Measurements from ENCODE around the gene PDZRN4.

PDZRN4 gene

DNA sequence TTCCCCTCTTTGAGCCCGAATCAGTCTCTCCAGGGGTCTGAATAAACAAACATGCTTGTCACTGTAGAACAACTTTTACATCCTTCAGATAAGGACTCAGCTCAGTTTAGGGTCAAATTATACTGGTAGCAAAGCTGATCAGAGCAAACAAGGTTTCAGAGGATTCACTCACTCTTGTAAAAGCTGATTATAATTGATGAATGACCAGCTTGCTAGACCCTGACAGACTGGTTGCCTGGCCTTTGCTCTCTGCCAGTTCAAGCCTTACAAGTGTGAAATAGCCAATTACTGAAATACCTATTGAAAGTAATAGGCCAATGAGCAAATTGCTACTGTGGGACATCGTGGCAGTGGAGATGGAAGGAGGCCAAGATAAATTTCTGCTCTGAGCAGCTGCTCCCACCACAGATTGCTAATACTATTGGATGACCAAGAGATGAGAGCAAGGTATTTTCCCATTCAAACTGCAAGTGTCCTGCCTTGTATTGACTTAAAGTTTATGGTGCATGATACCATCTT lies 177.6 kb downstream of the PDZRN4 start:
- DNase-seq: no peak

DNA sequence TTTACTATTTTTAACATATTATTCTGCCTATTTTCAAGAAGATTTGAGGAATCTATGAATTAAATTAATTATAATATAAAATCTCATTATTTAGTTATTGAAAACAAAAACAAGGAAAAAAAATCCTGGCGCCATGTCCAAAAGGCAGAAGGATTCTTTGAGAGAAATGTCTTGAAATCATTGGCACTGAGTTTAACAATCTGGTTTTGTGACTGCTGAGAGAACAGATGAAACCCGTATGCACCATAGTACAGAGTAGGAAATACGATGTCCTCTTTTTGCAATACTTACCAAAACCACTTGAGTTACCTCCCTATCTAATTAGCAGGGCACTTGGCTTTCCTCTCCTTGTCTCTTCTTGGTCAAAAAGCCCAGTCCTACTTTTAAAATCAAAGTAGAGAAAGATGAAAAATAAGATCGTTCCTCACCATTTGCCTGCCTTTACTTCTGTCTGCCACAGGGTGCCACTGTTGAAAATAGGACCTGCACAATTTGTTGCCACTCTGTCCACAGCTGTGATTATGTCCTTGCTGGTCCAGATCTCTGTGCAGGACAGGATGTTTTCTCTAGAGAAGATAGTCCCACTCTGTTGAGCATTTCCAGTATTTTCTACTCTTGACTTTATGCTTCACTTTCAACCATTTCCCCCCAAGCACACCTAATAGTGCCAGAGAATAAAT lies 179.7 kb downstream of the PDZRN4 start:
- no peak for DNase-seq

DNA sequence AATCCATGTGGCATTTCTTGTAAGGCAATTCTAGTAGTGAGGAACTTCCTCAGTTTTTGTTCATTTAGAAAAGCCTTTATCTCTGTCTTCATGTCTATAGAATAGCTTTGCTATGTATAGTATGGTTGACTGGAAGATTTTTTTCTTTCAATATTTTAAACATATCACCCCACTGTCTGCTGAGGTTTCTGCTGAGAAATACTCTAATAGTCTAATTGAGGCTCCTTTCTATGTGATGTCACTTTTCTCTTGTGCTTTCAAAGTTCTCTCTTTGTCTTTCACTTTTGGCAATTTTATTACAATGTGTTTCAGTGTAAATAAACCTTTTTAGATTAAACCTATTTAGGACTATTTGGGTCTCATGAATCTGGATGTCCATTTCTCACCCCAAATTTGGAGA lies 192.8 kb downstream of the PDZRN4 start:
- DNase-seq: no peak

DNA sequence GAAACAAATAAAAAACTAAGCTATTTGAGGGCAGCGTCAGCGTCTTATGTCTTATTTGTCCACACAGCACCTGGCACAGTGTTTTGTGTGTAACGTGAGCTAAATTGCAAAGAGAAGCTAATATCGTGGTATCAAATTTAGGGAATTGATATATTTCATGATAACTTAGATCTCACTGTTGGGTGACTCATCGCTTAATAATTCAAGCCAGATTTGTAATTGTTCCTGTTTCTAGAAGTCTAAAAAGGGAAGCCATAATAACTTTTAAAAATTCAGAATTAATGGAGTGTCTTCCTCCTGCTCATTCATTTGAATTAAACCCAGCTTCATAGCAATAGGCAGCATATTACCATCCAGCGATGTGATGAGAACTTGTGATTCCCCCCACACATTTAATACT lies 214.7 kb downstream of the PDZRN4 start:
- DNase-seq: no peak

DNA sequence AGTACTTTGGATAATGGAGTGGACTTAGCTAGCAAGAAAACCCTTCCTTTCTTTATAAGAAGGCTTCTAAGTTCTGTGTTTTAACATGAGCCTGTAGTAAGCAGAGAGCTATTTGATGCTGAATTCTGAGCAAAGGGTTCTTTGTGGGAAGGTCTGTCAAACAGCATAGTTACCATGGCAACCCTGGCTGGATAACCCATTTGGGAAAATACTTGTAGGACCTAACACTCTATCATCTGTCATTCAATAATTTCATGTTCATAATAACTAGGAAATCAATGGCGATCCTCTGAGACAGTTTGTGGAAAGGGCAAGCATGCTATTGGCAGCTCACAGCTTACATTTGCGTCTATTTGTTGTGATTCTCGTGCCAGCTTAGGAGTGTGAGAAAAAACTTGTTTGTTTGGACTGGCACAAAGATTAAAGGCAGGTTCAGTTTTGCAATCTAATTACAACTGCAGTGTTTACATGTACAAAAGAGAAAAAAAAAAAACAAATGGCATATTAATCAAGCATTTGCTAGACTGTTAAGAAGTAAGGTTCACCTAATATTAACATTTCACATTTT lies 219.2 kb downstream of the PDZRN4 start:
- no peak for DNase-seq

DNA sequence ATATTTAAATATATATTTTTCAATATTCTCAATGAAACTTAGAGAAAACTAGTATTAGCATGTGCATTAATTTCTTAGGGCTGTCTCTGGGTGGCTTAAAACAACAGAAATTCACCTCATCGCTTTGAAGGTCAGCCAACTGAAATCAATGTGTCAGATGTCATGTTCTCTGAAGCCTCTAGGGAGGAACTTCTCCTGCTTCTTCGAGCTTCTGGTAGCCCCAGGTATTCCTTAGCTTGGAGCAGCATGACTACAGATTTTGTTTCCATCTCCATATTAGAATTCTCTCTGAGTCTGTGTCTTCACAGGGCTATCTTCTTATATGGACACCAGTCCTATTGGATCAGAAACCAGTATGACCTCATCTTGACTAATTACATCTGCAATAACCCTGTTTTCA lies 221.5 kb downstream of the PDZRN4 start:
- DNase-seq: no peak

DNA sequence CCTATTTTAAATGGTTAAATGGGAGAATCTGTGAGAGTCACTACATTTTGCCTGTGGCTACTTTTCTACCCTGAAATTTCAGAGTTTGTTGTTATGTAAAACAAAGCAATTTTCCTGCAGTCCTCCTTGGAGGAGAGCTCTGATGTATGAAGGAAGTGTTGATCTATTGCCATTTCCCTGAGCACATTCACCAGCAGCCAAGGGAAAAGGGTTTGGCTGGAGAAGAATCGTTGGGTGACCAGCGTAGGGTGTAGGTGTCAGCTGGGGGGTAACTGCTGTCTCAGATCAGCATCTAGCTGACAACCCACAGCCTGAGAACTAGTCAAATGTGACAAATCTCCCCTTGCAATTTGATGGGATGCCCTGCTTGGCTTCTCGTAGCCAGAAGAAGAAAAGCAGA lies 230.5 kb downstream of the PDZRN4 start:
- no peak for DNase-seq

DNA sequence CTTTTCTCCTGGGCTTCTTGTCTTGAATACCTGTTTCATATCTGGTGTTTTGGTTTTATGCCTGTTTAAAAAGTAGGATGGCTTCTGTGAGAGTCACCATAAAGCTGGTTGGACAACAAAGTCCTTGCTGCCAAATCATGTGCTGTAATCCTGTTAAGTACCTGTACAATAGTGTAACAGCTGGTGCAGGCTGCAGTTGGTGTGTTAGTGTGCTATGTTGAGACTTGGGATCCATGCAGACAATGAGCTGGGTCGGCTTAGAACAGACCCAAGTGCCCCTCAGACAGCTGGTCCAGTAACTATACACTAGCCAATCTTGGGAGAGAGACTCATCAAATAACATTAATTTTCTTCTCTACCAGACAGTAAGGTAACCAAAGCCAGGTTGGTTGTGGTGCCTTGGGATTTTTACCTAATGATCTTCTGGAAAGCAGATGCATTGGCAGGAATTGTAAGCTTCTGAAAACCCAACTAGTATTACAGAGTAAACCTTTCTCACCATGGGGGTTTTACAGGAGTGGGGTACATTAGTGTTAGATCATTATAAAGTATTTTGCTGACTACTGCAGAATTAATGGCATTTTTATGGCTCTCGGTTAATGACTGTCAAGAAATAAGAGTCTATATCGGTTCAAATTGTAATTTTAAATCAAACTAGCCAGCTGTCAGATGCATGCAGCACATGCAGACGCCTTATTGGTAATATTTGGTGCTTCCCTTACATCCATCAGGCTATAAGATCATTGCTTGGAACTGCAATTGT lies 231.2 kb downstream of the PDZRN4 start:
- DNase-seq: no peak

DNA sequence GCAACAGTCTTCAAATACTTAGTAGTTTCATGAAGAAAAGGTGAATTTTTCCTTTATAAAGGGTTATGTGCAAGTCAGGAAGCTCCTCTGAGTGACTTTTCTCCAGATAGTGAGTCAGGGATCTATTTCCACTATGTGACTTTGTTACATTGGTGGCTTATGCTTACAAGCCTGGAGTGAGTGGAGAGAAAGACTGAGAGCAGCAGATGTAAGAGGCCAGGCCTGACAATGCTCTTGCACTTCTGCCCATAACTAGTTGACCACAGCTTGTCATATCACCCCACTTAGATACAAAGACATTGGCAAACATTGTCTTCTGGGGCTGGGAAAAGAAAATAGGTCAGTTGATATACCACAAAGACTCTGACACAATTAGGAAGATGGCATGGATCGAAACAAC lies 236.5 kb downstream of the PDZRN4 start:
- DNase-seq: no peak

DNA sequence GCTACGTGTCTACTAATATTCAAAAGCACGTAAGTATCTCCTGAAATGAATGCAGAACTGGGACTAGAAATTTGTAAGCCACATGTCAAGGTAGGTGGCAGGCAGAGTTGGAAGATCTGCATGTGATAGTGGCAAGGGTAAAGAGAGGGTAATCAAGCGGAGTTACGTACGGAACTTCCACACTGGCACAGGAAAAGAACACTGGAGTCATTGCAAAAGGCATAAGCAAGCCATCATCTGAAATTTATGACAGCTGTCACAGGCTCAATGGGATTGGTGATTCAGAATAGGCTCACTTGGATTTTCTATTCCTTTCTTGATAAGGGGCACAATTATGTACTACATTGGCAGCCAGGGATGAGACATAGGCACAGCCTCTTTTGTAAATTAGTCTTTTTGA lies 245.3 kb downstream of the PDZRN4 start:
- DNase-seq: no peak

DNA sequence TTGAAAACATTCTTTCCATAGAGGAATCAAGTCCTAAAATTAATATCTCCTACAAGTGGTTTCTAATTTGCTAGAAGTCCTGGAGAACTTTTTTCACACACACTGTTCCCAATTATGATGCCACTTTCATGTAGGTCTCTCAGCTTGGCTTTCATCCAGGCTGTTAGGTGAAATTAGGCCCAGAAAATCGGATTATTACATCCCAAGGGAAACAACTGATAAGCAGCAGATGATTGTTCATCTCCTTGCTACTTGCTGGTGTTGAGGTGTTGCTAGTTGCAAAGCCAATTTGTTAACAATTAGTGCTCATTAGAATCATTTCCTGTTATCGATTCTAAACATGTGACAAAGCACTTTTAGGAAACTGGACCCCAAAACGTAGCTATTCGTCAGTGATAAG lies 248.0 kb downstream of the PDZRN4 start:
- no peak for DNase-seq

DNA sequence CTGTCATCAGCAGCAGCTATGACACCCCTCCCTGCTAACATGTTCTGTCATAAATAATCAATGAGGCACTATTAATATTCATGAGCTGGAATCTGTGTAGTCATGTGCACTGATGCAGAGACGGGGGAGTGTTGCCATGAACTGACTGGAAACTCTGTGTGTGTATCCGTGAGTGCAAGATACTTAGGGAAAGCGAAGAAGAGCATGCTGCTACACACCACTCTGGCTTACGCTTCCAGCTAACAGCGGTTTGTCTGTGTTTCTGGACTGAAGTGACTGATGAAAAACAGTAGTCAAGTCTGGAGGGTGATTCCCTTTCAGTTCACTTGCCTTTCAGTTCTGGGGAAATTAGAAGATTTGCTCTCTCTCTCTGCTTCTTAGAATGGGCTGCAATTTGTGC lies 249.4 kb downstream of the PDZRN4 start:
- no peak for DNase-seq

DNA sequence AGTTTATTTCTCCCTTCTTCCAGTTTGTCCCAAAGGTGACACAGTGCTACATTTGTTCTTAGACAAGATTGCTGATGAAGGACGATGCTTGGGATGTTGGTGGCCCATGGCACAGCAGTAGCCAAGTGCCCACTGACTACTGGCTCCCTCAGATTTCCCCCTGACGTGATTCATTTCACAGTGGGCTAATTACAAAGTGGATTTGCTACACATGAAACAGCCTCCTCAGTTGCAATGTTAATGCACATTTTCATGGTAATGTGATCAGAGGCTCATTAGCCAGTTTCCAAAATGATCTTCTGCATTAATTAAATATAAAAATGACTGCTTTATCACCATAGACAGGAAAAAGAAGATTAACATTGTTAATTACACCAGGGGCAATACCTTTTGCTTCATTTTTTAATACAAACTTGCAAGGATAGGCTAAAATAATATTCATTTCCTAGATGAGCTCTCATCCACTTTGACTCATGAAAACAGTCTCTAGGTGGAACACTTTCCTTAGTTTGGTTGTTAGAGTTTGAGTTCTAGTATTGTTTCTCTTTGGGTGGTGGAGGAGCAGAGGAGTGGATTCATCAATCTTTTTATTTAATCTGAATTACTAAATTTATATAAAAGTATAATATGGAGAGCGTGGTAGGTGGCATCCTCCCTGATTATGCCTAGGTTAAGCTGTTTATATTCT lies 250.9 kb downstream of the PDZRN4 start:
- DNase-seq: no peak

DNA sequence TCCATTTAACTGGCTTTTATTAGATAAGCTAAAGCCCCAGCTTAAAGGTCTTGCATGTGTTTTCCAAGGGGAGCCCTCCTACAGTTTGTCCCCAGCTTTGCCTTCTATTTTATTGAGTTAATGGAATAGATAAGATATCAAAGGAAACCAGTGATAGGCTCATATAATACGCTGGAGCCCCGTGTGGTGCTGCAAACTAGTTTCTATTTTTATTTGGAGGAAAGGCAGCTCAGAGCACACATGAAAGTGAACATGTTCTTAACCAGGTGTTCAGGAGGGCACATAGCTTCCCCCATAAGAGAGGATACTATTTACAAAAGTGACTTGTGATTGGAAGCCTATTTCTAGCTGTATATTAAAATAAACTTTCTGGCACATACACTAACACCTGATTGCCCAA lies 251.7 kb downstream of the PDZRN4 start:
- no peak for DNase-seq

DNA sequence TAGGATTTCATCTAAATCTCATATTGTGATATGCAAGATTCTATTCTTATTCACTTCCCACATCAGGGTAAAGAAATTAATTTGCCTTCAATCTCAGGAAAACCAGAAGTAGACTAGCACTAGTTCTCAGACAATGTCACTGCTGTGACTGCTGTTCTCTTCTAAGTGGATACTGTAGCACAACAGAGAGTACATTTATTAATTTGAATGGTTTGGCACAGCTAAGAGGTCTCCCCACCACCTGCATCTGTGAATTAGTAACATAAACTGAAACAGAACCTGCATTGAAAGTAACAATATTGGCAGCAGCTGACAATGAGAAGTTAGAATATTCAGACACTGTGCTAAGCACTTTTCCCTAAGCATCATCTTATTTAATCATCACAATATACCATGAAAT lies 253.1 kb downstream of the PDZRN4 start:
- DNase-seq: no peak

DNA sequence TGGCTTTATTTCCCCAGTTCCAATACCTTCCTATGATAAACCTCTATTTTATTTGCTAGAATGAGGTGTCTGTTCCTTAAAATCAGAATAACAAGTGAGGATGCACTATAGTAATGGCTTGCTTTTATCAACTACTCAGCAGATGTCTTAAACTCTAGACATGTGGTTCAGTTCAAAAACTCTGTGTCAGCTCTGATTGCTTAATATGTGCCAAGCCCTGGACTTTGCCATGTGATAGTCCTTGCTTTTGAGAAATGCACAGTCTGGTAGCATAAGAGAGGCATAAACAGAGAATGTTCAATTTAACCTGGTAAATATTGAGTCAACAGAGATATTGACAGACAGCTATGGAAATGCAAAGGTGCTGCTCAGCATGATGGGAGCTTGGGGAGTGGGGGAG lies 254.8 kb downstream of the PDZRN4 start:
- DNase-seq: no peak

DNA sequence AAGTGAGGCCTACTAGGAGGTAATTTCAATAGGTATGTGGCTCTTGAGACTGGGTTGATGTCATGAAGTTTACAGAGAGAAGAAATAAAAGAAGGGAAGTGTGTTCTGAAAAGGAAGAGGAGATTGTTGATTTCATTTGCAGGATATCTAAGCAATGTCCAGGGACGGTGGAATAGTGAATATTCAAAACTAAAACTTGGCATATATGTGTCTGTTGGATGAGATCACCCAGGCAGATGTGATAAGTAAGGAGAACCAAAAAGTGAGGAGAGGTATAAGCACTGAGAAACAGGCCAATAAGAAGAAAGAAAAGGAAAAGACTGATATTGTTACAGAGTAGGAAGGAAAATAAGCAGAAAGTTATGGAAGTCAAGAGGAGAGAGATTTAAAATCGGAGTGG lies 255.6 kb downstream of the PDZRN4 start:
- DNase-seq: no peak

DNA sequence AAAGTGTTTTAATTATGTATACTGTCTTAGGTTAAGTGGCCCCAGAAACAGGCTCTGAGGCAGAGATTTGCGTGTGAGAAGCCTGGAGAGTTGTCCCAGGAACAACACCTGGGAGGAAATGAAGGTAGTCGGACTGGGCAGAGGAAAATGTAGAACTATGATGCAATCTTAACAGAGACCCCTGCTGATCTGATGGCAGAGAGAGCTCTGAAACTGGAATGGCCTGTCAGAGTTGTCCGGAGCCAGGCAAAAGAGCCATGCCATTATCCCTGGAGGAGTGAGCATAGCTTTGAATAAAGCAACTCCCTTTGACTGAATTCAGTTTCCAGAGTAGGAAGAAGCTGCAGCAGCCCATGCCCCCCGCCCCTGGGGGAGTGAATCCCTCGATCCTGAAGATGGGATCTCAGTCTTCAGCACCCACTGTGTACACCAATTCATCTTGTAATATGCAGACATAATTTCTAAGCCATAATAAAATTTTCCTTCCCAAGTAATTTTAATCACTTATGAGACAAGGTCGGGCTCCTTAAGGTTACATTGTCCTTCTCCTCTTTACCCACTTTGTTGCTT lies 264.8 kb downstream of the PDZRN4 start:
- DNase-seq: no peak

DNA sequence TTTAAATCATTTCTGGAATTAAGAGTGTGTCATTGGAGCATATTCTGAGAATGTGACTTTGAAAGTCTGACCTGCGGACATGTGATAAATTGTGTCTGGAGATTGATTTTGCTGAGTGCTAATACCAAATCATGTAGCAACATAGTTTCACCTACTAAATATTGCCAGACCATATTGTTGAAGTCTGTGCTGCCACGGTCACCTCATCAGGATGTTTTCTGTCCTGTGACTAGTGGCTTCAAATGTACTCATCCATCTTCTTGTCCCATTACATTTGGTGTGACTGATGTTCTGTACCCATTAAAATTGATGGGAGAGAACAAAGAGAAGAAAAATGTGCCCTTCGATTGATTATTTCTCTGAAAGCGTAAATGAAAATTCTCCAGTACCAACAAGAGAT lies 265.3 kb downstream of the PDZRN4 start:
- DNase-seq: no peak

DNA sequence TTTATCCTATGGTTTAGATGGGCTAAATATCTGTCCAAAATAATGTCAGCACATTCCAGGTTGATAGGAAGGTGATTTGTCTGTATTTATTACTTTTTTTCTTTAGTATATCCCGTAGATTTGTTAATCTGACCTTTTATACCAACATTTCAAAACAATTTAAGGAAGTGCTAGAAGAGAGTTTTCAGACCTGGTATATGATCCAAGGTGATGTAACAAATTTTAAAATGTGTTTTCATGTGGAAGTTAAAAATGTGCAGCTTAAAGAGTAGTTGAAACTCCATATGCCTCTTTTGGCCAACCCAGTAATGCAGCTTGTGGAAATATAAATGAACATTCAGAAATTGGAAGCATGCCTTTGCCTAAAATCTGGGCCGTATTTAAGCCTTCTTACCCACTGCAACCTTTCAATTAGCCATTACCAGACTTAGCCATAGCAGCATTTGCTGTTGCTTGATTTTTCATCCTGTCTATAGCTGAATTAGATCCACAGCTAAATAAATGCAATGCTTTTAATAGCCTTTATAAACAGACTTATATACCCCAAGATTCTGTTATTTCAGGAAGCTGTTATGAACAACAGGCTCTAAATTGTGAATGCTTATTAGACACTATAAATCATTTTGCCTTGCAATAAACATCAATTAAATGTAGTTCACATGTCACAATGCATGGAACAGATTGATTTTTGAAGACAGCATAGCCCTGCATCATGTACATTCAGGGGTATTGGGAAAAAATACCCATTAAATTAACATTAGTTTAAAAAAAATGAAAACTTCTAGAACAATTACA lies 271.2 kb downstream of the PDZRN4 start:
- no peak for DNase-seq

DNA sequence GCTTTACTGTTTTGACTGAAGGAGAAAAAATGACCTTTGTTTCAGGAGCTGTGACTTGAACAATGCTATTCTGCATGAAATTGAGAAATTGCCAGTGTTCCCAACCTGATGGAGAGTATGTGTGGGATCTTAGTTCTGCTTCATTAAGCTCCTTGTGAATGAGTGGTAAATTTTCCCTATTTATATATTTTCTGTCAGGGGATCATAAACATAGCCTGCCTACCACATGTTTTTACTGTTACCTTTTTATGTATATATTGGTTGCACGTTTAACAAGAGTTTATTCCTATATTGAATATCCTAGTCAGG lies 271.7 kb downstream of the PDZRN4 start:
- DNase-seq: no peak

DNA sequence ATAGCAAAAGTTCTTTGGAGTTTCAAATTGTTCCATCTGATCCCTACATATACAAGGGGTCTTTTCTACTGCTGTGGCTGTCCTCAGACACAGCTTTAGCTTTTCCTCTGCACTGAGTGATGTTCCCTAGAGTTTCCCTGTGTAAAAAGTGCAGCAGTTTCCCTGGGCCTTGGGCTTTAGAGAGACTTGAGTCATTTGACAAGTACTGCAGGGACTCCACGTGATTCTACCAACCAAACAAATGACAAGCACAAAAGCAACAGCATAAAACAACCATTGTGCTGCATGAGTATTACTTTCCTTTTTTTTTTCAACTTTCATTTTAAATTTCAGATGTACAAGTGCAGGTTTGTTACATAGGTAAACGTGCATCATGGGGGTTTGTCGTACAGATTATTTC lies 272.8 kb downstream of the PDZRN4 start:
- DNase-seq: no peak

DNA sequence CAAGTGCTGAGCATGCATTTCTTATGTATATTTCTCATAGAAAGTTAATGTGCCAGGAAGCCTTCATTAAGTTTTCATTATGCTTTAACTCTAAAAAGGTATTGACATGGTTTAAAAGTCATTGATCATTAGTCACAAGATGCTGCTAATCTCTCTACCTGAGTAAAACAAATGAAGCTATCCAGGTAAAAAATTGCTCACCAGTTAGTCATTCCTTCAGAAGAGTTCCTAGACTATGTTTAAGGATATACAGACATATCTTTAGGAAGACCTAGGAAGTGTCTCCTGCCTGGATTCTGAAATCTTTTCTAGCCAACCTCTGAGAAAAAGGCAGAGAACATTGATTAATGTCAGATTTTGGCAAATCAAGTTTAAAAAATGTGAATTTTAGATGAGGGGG lies 274.2 kb downstream of the PDZRN4 start:
- DNase-seq: no peak

Data from activated CD4-positive, alpha-beta T cell treated with anti-CD3 and anti-CD28 coated beads, Interleukin-2, amount 50 U/mL, for 48 hours (primary cell).